GM06990 (cell line): ENCODE results near the gene PPP1R1C.

ENCODE experiments used
- DNase-seq: peaks from one replicate; pipeline ENCODE4 v3.0.0-alpha.2; 2011; ENCODE audit not compliant: insufficient read length; ENCODE audit errors: extremely low read depth
- H3K27me3 ChIP-seq: replicated peaks from 2 replicates; pipeline ENCODE4 v1.6.0; 2011; ENCODE audit warnings: low read length; ENCODE audit not compliant: control insufficient read depth, insufficient read depth
- H3K36me3 ChIP-seq: 2 replicates; pipeline ENCODE4 v1.5.1; 2011; ENCODE audit warnings: low read length; ENCODE audit not compliant: control insufficient read depth, insufficient read depth
- H3K4me3 ChIP-seq: replicated peaks from 2 replicates; pipeline ENCODE4 v1.5.1; 2011; ENCODE audit warnings: low read depth, mild to moderate bottlenecking, control low read depth, low read length
- CTCF ChIP-seq: IDR thresholded peaks from 2 replicates; pipeline ENCODE4 v1.5.1; 2011; ENCODE audit warnings: low read length, control low read depth, mild to moderate bottlenecking, inconsistent platforms; ENCODE audit not compliant: insufficient read depth, poor library complexity, severe bottlenecking

Gene PPP1R1C

GRCh38 chr2:181984814-181985631, 630 bp upstream of the PPP1R1C start:
- H3K27me3 ChIP-seq = no peaks in the 10 kb centered on the region; the same call in 1 of the 2 replicates

GRCh38 chr2:181988154-181988924, 2.7 kb downstream of the PPP1R1C start:
- Histone ChIP-seq H3K4me3 (no peak overlapping the region), H3K36me3 (no peaks in the 10 kb centered on the region), H3K27me3 (no peaks in the 10 kb centered on the region; the same call in 1 of the 2 replicates)
- TF ChIP-seq CTCF = no peak
- DNase-seq = no peak

More at GRCh38 chr2:181984814-181985631, 630 bp upstream of the PPP1R1C start:
- no peak overlapping the region for H3K4me3 ChIP-seq
- no peak for TF ChIP-seq CTCF
- no peak for DNase-seq
- no peaks in the 10 kb centered on the region for H3K36me3 ChIP-seq

GRCh38 chr2:181989099-181989498, 3.4 kb downstream of the PPP1R1C start:
- H3K36me3 ChIP-seq = no peaks in the 10 kb centered on the region
- no peaks in the 10 kb centered on the region; the same call in 1 of the 2 replicates for H3K27me3 ChIP-seq
- no peak for DNase-seq
- no peak overlapping the region for H3K4me3 ChIP-seq
- no peak for TF ChIP-seq CTCF

- Histone ChIP-seq H3K4me3 (no peak overlapping the region), H3K36me3 (no peaks in the 10 kb centered on the region)
- DNase-seq = peak; percentile 52
Measured at GRCh38 chr2:181991171-181991885, 5.7 kb downstream of the PPP1R1C start.

More at GRCh38 chr2:181991171-181991885, 5.7 kb downstream of the PPP1R1C start:
- TF ChIP-seq CTCF = no peak
- no peaks in the 10 kb centered on the region; the same call in 1 of the 2 replicates for H3K27me3 ChIP-seq
